K562 (cell line): ENCODE measurements around the gene TRMT1L. TPM values are rescaled to one million over a fixed set of nuclear protein-coding genes. Genes with fewer than 3 reads are reported as not detected.

Experiments used
- ATAC-seq: fragments of 200-7000 bp; cut with Tn5 transposase; 3 replicates; pipeline ENCODE4 v1.9.1; 2020; ENCODE audit warnings: moderate library complexity
- BruUV-seq: library from RNA; stranded (reverse); fragments of 400-500 nt; replicated peaks from 2 replicates; lab custom pipeline; 2021; lab: Mats Ljungman, UMichigan
- CTCF ChIA-PET: fragments of 300-600 bp; formaldehyde crosslinking; extraction: SDS; loops from one replicate; lab custom pipeline; 2021; ENCODE audit warnings: low intra/inter-chr PET ratio; lab: Yijun Ruan, JAX
- POLR2A ChIA-PET: fragments of 300-600, 350-650 bp; sonication (Branson Sonifier 250); formaldehyde crosslinking; extraction: SDS; loops from one replicate; lab custom pipeline; 2021; ENCODE audit warnings: antibody characterized with exemption, inconsistent platforms; lab: Yijun Ruan, JAX
- DNase-seq, 4 experiments: peaks; one replicate each; pipeline versions ENCODE4 v3.0.0 to v3.0.0-alpha.2; 2011 to 2018; ENCODE audit warnings: low spot score in 3 of 4, mixed read lengths in 3 of 4; ENCODE audit errors: extremely low read depth in 1 of 4
- FAIRE-seq: peaks from 2 replicates; lab custom pipeline; 2011; peaks lifted over from hg19 to GRCh38; lab: Jason Lieb, UNC
- H2AFZ ChIP-seq: 2 replicates; pipeline ENCODE4 v1.6.0; 2011; ENCODE audit warnings: low read depth, low read length, control low read depth, inconsistent platforms
- H3K27ac ChIP-seq: fragments of 200-600 bp; 3 replicates; pipeline ENCODE4 v1.8.0; 2011; ENCODE audit warnings: low read depth, mild to moderate bottlenecking, control low read depth, inconsistent platforms, low read length, moderate library complexity, mixed read lengths; ENCODE audit errors: extremely low read depth
- H3K27me3 ChIP-seq, 2 experiments: fragments of 300-600 bp in 1 of 2; 2 replicates in 1 of 2; 3 replicates in 1 of 2; pipeline versions ENCODE4 v1.6.0 to v1.8.0; 2011; ENCODE audit warnings: inconsistent platforms in 2 of 2, low read length in 2 of 2, mild to moderate bottlenecking in 1 of 2, mixed read lengths in 1 of 2, moderate library complexity in 1 of 2; ENCODE audit not compliant: control insufficient read depth in 2 of 2, insufficient read depth in 2 of 2
- H3K36me3 ChIP-seq: fragments of 300-600 bp; 3 replicates; pipeline ENCODE4 v1.8.0; 2011; ENCODE audit warnings: mild to moderate bottlenecking, low read length, inconsistent platforms; ENCODE audit not compliant: control insufficient read depth, insufficient read depth
- H3K4me1 ChIP-seq, 2 experiments: fragments of 200-600 bp in 1 of 2; replicated peaks in 1 of 2; 2 replicates in 1 of 2; 3 replicates in 1 of 2; pipeline versions ENCODE4 v1.5.1 to v1.8.0; 2011; ENCODE audit warnings: inconsistent platforms in 2 of 2, low read length in 2 of 2, mild to moderate bottlenecking in 1 of 2, mixed read lengths in 1 of 2, moderate library complexity in 1 of 2; ENCODE audit not compliant: control insufficient read depth in 2 of 2, insufficient read depth in 2 of 2
- H3K4me2 ChIP-seq: 2 replicates; pipeline ENCODE4 v1.6.1; 2011; ENCODE audit warnings: low read length, control low read depth, inconsistent platforms, mixed read lengths; ENCODE audit not compliant: insufficient read depth
- H3K4me3 ChIP-seq: fragments of 200-600 bp; sonication (generic), shearing (Covaris generic); 2 replicates; pipeline ENCODE4 v1.5.1; 2016; ENCODE audit warnings: control low read depth, inconsistent platforms
- H3K79me2 ChIP-seq: fragments of 200-600 bp; 3 replicates; pipeline ENCODE4 v1.8.0; 2011; ENCODE audit warnings: low read length, inconsistent platforms; ENCODE audit not compliant: control insufficient read depth, insufficient read depth
- H3K9ac ChIP-seq, 2 experiments: 2 replicates each; pipeline versions ENCODE4 v1.6.0 to v1.6.1; 2011; ENCODE audit warnings: low read depth in 2 of 2, low read length in 2 of 2, control low read depth in 1 of 2, inconsistent platforms in 1 of 2, mild to moderate bottlenecking in 1 of 2, mixed read lengths in 1 of 2; ENCODE audit not compliant: insufficient read depth in 1 of 2
- H3K9me1 ChIP-seq: one replicate; pipeline ENCODE4 v1.6.0; 2011; ENCODE audit warnings: inconsistent platforms, mild to moderate bottlenecking, low read length, moderate library complexity; ENCODE audit not compliant: control insufficient read depth, insufficient read depth
- H3K9me3 ChIP-seq: replicated peaks from 2 replicates; pipeline ENCODE4 v1.5.1; 2011; ENCODE audit warnings: low read depth, low read length, inconsistent platforms; ENCODE audit not compliant: control insufficient read depth, insufficient read depth
- H4K20me1 ChIP-seq: replicated peaks from 2 replicates; pipeline ENCODE4 v1.6.1; 2011; ENCODE audit warnings: low read length, inconsistent platforms, mixed read lengths; ENCODE audit not compliant: control insufficient read depth, insufficient read depth
- ETS2 ChIP-seq: IDR thresholded peaks from 2 replicates; pipeline ENCODE4 v1.6.1; 2016; ENCODE audit warnings: borderline replicate concordance, missing genetic modification characterization, mild to moderate bottlenecking, moderate library complexity, missing compliant biosample characterization; ENCODE audit not compliant: poor library complexity, severe bottlenecking
- MCM5 ChIP-seq: fragments of 450-650 bp; IDR thresholded peaks from 2 replicates; pipeline ENCODE4 v1.6.1; 2016; ENCODE audit warnings: low read depth
- MCM7 ChIP-seq, 2 experiments: fragments of 450-650 bp; IDR thresholded peaks; 2 replicates each; pipeline ENCODE4 v1.6.1; 2016 to 2018
- MTA3 ChIP-seq: fragments of 450-650 bp; formaldehyde crosslinking; IDR thresholded peaks from 2 replicates; pipeline ENCODE4 v1.6.1; 2017; ENCODE audit warnings: mild to moderate bottlenecking, borderline replicate concordance
- NFIX ChIP-seq: fragments of 250-450 bp; sonication (Bioruptor Pico); IDR thresholded peaks from 2 replicates; pipeline ENCODE4 v1.4.0; 2020; ENCODE audit warnings: low read depth, mild to moderate bottlenecking, moderate library complexity
- SAFB ChIP-seq: fragments of 200-400 bp; formaldehyde crosslinking; IDR thresholded peaks from 2 replicates; pipeline ENCODE4 v1.6.1; 2017; ENCODE audit warnings: low read depth, low read length, borderline replicate concordance
- STAG1 ChIP-seq: sonication (generic); formaldehyde crosslinking; IDR thresholded peaks from 2 replicates; pipeline ENCODE4 v1.5.0; 2020; ENCODE audit warnings: missing genetic modification reagents, borderline replicate concordance
- TFE3 ChIP-seq: fragments of 450-650 bp; formaldehyde crosslinking; IDR thresholded peaks from 2 replicates; pipeline ENCODE4 v1.4.0; 2020; ENCODE audit warnings: mild to moderate bottlenecking, mixed read lengths
- TSC22D4 ChIP-seq: fragments of 450-650 bp; IDR thresholded peaks from 2 replicates; pipeline ENCODE4 v1.6.1; 2016; ENCODE audit warnings: missing genetic modification characterization, missing biosample characterization, control low read depth
- ZNF146 ChIP-seq: IDR thresholded peaks from one replicate; pipeline ENCODE4 v1.6.1; 2018; ENCODE audit warnings: missing compliant biosample characterization; ENCODE audit not compliant: unreplicated experiment
- ZNF395 ChIP-seq: fragments of 200-800 bp; sonication (Bioruptor generic); IDR thresholded peaks from 2 replicates; pipeline ENCODE4 v1.6.1; 2017; ENCODE audit warnings: missing genetic modification characterization, missing compliant biosample characterization
- ZNF57 ChIP-seq: fragments of 450-650 bp; formaldehyde crosslinking; IDR thresholded peaks from 2 replicates; pipeline ENCODE4 v1.4.0; 2020; ENCODE audit warnings: mild to moderate bottlenecking, moderate library complexity
- ZNF586 ChIP-seq: fragments of 450-650 bp; formaldehyde crosslinking; conservative IDR thresholded peaks from 2 replicates; pipeline ENCODE4 v1.4.0; 2020; ENCODE audit warnings: mild to moderate bottlenecking, moderate library complexity
- WGBS: fragments of 100-300 bp; shearing (Covaris generic); methylation state at CpG from one replicate; pipeline ENCODE4 v1.1.6; 2016; ENCODE audit warnings: low coverage, mixed read lengths; ENCODE audit not compliant: insufficient coverage; ENCODE audit errors: missing lambda C conversion rate; 5-methylcytosine and 5-hydroxymethylcytosine counted together
- in situ Hi-C: fragments of 300-500 bp; cut with MboI; formaldehyde crosslinking; loops from 4 replicates; pipeline ENCODE4 v1.15.0; 2018; ENCODE audit warnings: inconsistent platforms, mixed read lengths
- intact Hi-C: fragments of 100-400 bp; cut with micrococcal nuclease; formaldehyde crosslinking; loops from 2 replicates; pipeline ENCODE4 v1.14.2; 2022
- polyA plus RNA-seq, 8 experiments: library from polyadenylated mRNA; depleted of rRNA in 4 of 8; stranded (reverse) in 5 of 8; unstranded in 3 of 8; fragments of >200 nt; fragmentation: Nextera tagmentation in 2 of 8; fragmentation: Illumina TruSeq in 1 of 8; extraction: Ambion mirVana in 2 of 8; extraction: Trizol in 1 of 8; gene quantifications; 2 replicates each; pipeline versions ENCODE4 v1.2.1 to v1.2.3, GENCODE V29; 2011 to 2014; ENCODE audit warnings: inconsistent platforms in 1 of 8, missing spikeins in 1 of 8
- total RNA-seq, 7 experiments: library from RNA; depleted of rRNA in 6 of 7; stranded (reverse); fragments of >200 nt in 6 of 7; fragmentation: Illumina TruSeq in 2 of 7; extraction: Trizol in 2 of 7; gene quantifications; 2 replicates each; pipeline versions ENCODE4 v1.2.1 to v1.2.3, GENCODE V29; 2011 to 2021; ENCODE audit warnings: low replicate concordance in 1 of 7

TRMT1L gene
- total and polyA plus RNA-seq, 9 of the 15 experiments (the other 6 are each of a cell fraction or from before 2014, with no cell fraction given) = 6.4 to 88.9 (median 32.9) TPM

DNA sequence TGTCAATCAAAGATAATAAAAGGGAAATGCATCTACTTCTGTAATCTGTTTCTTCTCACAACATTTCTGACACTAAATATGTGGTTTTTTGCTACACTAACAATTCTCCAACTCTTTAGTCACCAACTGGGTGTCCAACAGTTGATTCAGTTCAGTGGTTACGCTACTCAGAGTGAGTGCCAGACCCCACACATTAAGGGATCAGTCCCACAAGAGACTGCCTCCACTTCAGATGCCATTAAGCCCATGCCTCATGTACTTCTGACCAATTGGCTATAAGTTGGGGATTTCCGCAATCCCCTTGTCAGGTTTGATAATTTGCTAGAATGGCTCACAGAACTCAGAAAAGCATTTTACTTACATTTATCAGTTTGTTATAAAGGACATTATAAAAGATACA lies 83.0 kb downstream of the TRMT1L start:
- TF ChIP-seq ZNF57 (no peak), MCM7 (IDR thresholded peaks at IDR 0.05) (no peak), SAFB (no peak), ZNF586 (CRISPR knock-in tag) (no peak)
- peaks cover 88% of the 10 kb centered on the region for H3K79me2 ChIP-seq
- DNase-seq = no peak
- intact Hi-C loops = no loop called here
- H3K9me1 ChIP-seq = no peaks in the 10 kb centered on the region
- no peak overlapping the region for H3K27ac ChIP-seq
- no peak overlapping the region for H3K4me2 ChIP-seq
- peaks cover 0 to 2% of the 10 kb centered on the region in 2 experiments; a peak in 1 of 5 replicates for H3K4me1 ChIP-seq
- in situ Hi-C loops = no loop called here
- no TSS peak for BruUV-seq
- no peaks in the 10 kb centered on the region for H3K9me3 ChIP-seq
- POLR2A ChIA-PET = interaction anchor here (0.8 kb wide), 1 partner anchor 10 kb away, joined by 3 read pairs; no protein-coding TSS in a partner anchor
- no peak for ATAC-seq
- no peak for FAIRE-seq
- peaks cover 3% of the 10 kb centered on the region; the same call in 1 of the 3 replicates for H3K36me3 ChIP-seq
- 100% methylated on average over 2 of the region's 2 CpGs for WGBS
- H3K4me3 ChIP-seq = no peak overlapping the region
- no peak overlapping the region for H2AFZ ChIP-seq
- no peaks in the 10 kb centered on the region for H4K20me1 ChIP-seq
- CTCF ChIA-PET = no interaction called here
- no peak overlapping the region for H3K9ac ChIP-seq
- H3K27me3 ChIP-seq = no peaks in the 10 kb centered on the region

DNA sequence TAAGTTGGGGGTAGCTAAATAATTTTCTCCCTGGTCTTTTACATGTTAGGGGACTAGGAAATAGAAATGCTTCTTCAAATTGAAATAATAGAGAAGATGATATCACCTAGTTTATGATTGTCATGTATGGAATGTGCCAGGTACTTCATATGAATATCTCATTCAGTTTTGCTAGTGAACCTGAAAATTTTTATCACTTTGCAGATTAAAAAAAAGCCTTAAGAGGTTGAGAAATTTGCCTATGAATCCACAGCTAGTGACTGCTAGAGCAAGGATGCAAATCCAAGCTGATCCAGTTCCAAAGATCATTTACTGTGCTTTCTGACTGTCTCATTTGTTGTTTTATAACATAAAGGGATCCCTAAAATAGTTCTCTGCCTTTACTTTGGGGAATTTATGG lies 86.7 kb downstream of the TRMT1L start:
- peak; percentile 29 for FAIRE-seq
- CTCF ChIA-PET = no interaction called here
- TF ChIP-seq ZNF395 (CRISPR knock-in tag) (no peak), MCM5 (no peak), ZNF586 (CRISPR knock-in tag) (no peak), STAG1 (no peak), TFE3 (CRISPR knock-in tag) (no peak), ETS2 (tag) (no peak), MTA3 (no peak), NFIX (no peak), TSC22D4 (tag) (no peak), ZNF146 (CRISPR knock-in tag) (no peak)

More for the DNA sequence above, 86.7 kb downstream of the TRMT1L start:
- Histone ChIP-seq H3K79me2 (peaks cover 89% of the 10 kb centered on the region), H3K27ac (no peak overlapping the region), H3K9me1 (no peaks in the 10 kb centered on the region), H2AFZ (no peak overlapping the region), H3K9ac (no peak overlapping the region), H3K4me2 (no peak overlapping the region), H3K36me3 (peaks cover 10% of the 10 kb centered on the region; the same call in 1 of the 3 replicates), H3K9me3 (no peaks in the 10 kb centered on the region), H3K4me1 (peaks cover 0 to 2% of the 10 kb centered on the region in 2 experiments; a peak in 1 of 5 replicates), H3K27me3 (no peaks in the 10 kb centered on the region), H4K20me1 (0 out of 2 replicates have a peak, but pooled peaks cover 6% of the 10 kb centered on the region), H3K4me3 (no peak overlapping the region)
- no TSS peak for BruUV-seq
- no peak for DNase-seq
- intact Hi-C loops = no loop called here
- POLR2A ChIA-PET = interaction anchor here (0.6 to 1.3 kb wide), 2 partner anchors 9 to 290 kb away, joined by 3 to 5 read pairs; no protein-coding TSS in a partner anchor
- in situ Hi-C loops = no loop called here
- ATAC-seq = no peak
